T47D (cell line): Measurements from ENCODE around the gene CTU1.

Experiments used
- DNase-seq, 2 experiments: peaks; one replicate each; pipeline versions ENCODE4 v3.0.0 to v3.0.0-alpha.2; 2011 to 2012; ENCODE audit warnings: low read depth in 1 of 2, low spot score in 1 of 2
- JUND ChIP-seq: IDR thresholded peaks from 2 replicates; pipeline ENCODE4 v1.6.1; 2012; ENCODE audit warnings: low read depth
- in situ Hi-C: cut with HindIII; loops from 2 replicates; pipeline ENCODE4 v1.10.0; 2016; ENCODE audit warnings: low sequenced_read_pairs, low pct_unique_long_range_greater_than_20kb

The CTU1 gene

DNA sequence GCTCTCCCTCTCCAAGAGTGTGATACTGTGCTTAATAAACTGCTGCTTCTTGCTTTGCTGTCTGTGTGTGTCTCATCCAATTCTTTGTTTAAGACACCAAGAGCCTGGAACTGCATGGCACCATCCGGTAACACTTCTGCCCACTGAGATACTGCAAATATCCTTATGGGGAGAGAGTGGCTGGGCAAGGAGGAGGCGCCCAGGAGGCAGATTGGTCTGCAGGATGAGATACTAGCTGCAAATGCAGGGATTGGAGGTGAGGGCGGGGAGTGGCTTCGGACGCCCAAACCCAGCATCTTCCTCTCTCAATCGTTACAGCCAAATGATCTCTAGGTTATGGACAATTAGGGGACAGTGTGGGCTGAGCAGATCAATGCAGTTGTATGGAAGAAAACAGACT lies 32.2 kb upstream of the CTU1 start:
- no peak for TF ChIP-seq JUND
- in situ Hi-C loops = no loop called here
- no peak for DNase-seq

DNA sequence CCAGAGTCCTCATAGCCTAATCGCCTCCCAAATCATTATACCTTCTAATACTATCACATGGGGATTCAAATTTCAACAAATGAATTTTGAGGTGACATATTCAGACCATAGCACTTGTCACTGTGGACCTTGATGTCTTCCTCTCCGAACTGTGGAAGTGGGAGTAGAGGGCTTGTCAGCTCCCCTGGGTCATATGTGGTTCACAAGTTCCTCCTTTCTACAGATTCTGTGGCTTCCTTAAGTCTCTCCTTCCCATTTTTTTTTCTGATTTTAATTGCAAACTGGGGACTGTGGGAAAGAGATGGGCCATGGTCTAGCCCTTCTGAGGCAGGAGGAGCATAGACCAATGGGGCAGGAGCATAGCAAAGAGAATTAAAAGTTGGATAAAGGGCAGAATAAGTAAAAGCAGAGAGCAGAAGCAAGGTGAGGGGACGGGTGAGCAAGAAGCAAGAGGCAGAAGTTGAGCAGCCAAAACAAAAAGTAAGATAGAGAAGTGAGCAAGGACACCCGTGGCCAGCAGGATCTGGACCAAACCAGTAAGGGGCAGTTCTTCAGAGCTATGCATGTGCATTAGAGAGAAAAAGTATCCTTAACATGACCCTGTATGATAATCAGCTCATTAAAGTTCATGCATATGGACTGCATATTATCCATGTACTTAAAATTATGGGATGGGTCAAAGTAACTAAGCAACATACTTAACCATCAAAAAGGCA lies 31.2 kb upstream of the CTU1 start:
- no peak for DNase-seq
- no peak for TF ChIP-seq JUND
- in situ Hi-C loops = no loop called here

DNA sequence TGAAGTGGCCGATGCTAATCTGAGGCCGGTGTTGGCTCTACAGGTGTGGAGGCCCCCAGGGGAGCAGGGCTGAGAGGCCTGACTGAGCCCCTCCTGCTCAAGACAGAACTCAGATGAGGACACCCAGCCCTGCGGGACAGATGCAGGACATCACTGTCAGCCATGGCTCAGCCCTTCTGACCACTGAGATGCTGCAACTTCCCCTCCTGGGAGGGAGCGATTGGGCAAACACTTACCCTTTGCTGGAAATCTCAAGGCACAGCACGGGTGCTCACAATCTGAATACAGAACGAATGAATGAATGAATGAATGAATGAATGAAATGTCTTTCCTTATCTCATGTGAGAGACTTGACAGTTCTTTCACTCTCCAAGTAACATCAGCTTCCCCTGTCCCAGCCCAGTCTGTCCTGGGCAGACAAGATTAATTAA lies 30.4 kb upstream of the CTU1 start:
- in situ Hi-C loops = no loop called here
- no peak for DNase-seq
- no peak for TF ChIP-seq JUND

DNA sequence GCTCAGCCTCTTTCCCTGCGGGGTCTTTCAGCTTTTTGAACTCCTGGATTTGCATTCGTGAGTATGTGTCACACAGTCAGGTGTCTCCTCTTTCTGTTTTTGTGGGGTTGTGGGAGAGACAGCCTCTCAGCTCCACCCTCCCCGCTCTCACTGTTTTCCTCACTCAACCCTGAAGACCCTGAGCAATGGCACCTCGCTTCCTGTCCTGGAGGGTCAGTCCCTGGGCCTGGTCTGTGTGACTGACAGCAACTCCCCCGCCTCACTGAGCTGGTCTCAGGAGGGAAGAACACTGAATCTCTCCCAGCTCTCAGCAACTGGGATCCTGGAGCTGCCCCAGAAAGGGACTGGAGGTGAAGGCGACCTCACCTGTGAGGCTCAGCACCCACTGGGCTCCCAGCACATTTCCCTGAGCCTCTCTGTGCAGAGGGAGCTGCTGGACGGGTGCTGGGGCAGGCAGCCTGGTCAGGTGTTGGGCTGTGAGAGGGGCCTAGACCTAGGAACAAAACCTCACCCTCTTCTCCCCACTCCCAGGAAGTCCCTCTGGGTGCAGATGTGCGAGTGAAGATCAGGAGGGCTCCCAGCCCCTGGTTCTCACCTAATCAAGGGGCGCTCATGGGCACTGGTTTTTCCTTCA lies 29.7 kb upstream of the CTU1 start:
- in situ Hi-C loops = no loop called here
- no peak for TF ChIP-seq JUND
- DNase-seq = no peak

DNA sequence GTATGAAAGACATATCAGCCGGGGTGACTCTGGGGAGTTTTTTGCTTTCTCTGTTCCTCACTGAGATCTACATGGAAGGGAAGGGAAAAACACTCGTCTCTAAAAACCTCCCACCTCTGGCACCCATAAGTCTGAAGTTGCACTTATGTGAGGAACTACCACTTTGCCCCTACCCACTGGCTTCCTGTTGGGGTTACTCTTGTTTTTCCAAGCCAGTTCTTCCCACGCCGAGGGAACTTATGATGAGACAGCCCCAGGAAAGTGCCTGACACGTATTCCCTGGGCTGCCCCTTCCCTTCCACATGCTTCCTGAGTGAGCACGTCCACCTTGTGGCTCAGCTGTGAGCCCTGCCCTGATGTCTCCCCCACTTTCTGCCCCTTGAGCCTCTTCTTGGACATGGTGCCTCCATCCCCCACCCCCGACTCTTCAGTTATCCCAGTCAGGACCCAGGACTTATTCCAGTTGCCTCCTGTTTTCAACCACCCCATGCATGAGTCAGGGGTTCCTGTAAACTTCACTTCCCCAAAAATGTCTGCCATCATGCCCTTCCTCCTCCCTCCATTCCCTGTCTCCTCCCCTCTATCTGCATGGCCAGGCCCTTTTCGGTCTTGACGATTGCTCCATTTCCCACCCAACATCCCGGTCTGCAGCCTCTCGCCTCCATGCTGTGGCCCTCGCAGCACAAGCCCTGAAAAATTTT lies 28.8 kb upstream of the CTU1 start:
- no peak for DNase-seq
- no peak for TF ChIP-seq JUND
- in situ Hi-C loops = no loop called here

DNA sequence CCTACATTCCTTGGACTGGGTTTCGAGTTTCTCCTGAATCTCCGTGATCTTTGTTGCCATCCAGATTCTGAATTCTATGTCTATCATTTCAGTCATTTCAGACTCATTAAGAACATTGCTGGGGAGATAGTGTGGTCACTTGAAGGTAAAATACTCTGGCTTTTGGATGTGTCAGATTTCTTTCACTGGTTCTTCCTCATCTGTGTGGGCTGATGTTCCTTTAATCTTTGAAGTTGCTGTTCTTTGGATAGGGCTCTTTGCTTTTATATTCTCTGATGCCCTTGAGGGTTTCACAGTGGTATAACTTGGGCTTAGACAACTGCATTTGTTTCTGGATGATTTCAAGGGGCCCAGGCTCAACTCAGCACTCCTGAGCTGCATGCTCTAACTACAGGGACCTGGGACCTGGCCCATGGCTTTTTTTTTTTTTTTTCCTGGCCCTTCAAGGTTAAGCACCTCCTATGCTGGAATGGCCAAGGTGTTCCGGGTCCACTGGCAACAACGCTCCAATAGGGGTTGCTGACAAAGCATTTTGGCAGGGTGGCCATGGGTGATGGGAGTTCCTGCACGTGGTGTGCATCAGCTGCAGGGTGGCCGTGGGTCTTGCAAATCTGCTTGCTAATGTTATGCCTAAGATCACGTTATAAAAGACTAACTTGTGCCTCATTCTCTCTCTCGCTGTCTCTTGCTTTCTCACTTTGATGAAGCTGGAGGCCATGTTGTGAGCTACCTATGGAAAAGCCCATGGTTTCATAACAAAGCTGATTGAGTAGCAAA lies 28.0 kb upstream of the CTU1 start:
- DNase-seq = no peak
- in situ Hi-C loops = no loop called here
- TF ChIP-seq JUND = no peak

DNA sequence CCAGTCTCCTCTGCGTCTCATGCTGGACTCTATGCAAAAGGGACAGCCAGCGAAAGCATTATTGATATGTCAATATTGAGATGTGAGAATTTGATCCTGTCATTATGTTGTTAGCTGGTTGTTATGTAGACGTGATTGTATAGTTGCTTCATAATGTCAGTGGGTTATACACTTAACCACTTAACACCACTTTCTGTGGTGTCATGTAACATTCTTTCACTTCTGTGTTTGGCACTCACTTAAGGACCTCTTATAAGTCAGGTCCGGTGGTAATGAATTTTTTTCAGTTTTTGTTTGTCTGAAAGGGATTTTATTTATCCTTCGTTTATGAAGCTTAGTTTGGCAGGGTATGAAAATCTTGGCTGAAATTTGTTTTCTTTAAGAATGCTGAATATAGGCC lies 26.8 kb upstream of the CTU1 start:
- TF ChIP-seq JUND = no peak
- in situ Hi-C loops = no loop called here
- no peak for DNase-seq

DNA sequence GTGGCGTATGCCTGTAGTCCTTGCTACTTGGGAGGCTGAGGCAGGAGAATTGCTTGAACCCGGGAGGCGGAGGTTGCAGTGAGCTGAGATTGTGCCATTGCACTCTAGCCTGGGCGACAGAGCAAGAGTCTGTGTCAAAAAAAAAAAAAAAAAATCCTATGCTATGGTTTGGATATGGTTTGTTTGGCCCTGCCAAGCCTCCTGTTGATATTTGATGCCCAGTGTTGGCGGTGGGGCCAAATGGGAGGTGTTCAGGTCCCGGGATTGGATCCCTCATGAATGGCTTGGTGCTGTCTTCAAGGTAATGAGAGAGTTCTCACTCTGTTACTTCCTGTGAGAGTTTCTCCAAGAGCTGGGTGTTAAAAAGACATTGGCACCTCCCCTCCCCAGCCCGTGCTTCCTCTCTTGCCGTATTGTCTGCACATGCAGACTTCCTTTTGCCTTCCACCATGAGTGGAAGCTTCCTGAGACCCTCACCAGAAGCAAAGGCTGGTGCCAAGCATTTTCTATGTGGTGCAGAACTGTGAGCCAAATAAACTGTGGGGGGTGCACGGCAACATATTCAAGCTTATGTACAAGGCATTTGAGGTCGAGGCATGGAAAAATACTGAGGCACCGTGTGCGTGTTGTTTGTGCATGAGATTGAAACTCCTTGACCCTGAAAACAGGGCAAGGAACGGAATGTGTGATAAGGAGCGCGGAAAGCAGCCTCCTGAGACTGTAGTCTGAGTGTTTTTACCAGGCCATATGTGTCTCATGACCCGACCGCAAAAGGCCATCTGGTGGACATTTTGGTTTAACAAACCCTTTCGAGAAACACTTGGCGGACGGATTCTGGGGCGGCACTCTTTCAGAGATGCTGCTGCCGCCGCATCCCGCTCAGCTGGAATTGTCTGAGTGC lies 23.8 kb upstream of the CTU1 start:
- in situ Hi-C loops = no loop called here
- no peak for DNase-seq
- no peak for TF ChIP-seq JUND

DNA sequence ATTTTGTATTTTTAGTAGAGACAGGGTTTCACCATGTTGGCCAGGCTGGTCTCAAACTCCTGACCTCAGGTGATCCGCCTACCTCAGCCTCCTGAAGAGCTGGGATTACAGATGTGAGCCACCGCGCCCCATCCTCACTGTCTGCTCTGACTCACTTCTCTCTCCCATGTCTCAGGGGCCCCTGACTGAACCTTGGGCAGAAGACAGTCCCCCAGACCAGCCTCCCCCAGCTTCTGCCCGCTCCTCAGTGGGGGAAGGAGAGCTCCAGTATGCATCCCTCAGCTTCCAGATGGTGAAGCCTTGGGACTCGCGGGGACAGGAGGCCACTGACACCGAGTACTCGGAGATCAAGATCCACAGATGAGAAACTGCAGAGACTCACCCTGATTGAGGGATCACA lies 21.5 kb upstream of the CTU1 start:
- DNase-seq = no peak
- TF ChIP-seq JUND = no peak
- in situ Hi-C loops = no loop called here

DNA sequence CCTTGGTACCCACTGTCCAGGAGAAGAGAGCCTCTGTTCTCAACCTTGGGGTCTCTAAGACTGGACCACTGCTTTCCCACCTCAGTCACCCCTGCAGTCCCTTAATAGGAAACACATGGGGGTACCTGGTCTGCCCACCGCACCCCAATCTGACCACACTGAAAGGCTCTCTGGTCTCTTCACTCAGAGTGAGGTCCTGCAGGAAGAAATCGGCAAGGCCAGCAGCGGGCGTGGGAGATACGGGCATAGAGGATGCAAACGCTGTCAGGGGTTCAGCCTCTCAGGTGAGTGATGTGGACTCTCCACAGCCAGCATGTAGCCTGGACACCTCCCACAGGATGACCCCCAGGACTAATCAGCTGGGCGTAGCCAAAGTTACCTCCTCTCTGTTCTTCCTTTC lies 20.0 kb upstream of the CTU1 start:
- no peak for TF ChIP-seq JUND
- in situ Hi-C loops = no loop called here
- no peak for DNase-seq

DNA sequence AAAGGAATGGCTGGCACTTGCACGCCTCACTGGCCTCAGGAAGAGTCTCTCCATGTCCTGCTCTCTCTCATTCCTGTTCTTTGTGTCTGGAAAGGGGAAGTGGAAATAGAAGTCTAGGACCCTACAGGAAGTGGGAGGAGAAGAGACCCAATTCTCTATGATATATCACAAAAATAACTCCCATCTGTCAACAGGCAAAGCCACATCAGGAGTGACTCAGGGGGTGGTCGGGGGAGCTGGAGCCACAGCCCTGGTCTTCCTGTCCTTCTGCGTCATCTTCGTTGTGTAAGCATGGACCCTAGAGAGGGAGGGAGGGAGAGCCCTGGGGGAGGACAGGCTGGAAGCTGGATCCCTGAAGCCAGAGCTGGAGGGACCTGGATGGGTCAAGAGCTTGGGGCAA lies 19.5 kb upstream of the CTU1 start:
- DNase-seq = no peak
- no peak for TF ChIP-seq JUND
- in situ Hi-C loops = no loop called here

DNA sequence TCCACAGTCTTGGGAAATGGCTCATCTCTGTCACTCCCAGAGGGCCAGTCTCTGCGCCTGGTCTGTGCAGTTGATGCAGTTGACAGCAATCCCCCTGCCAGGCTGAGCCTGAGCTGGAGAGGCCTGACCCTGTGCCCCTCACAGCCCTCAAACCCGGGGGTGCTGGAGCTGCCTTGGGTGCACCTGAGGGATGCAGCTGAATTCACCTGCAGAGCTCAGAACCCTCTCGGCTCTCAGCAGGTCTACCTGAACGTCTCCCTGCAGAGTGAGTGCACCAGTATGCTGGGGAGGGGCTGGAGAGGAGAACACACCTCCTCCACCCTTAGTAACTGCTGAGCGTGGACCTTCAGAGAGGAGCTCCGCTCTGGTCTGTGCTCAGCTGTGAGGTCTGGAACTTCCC lies 18.8 kb upstream of the CTU1 start:
- DNase-seq = no peak
- in situ Hi-C loops = no loop called here
- TF ChIP-seq JUND = no peak
